ENCODE measurements around the gene CAST.
"Not testable (repeated sequence)": the region's sequence is repeated elsewhere in the genome, so short reads cannot be mapped to it uniquely, and the experiment has no call there.

The CAST gene

GRCh38 chr5:96788112-96788749 is 126.1 kb downstream of the CAST start:
- TF ChIP-seq CTCF (IDR thresholded peaks at IDR 0.05; ENCODE audit: low read depth, low read length): no peak
- H3K4me3 ChIP-seq (ENCODE audit: low read depth, low read length): no peak overlapping the region

GRCh38 chr5:96789794-96790330 is 127.7 kb downstream of the CAST start:
- TF ChIP-seq CTCF (IDR thresholded peaks at IDR 0.05; ENCODE audit: low read depth, low read length): no peak
- H3K4me3 ChIP-seq (ENCODE audit: low read depth, low read length): no peak overlapping the region

- no peak overlapping the region for H3K4me3 ChIP-seq (ENCODE audit: low read depth, low read length)
- no peak for TF ChIP-seq CTCF (IDR thresholded peaks at IDR 0.05; ENCODE audit: low read depth, low read length)
These were observed 128.9 kb downstream of the CAST start for GRCh38 chr5:96790961-96791504.

- TF ChIP-seq CTCF (IDR thresholded peaks at IDR 0.05; ENCODE audit: low read depth, low read length): no peak
- no peak overlapping the region for H3K4me3 ChIP-seq (ENCODE audit: low read depth, low read length)
These were observed 132.6 kb downstream of the CAST start for GRCh38 chr5:96794757-96795156.

GRCh38 chr5:96795626-96796025 is 133.4 kb downstream of the CAST start:
- no peak for TF ChIP-seq CTCF (IDR thresholded peaks at IDR 0.05; ENCODE audit: low read depth, low read length)

GRCh38 chr5:96796434-96796833 is 134.3 kb downstream of the CAST start:
- no peak for TF ChIP-seq CTCF (IDR thresholded peaks at IDR 0.05; ENCODE audit: low read depth, low read length)
- H3K4me3 ChIP-seq (ENCODE audit: low read depth, low read length): no peak overlapping the region

More at GRCh38 chr5:96795626-96796025, 133.4 kb downstream of the CAST start:
- no peak overlapping the region for H3K4me3 ChIP-seq (ENCODE audit: low read depth, low read length)

GRCh38 chr5:96801718-96802117 is 139.5 kb downstream of the CAST start:
- H3K4me3 ChIP-seq (ENCODE audit: low read depth, low read length): not testable (repeated sequence)
